M059J (cell line): ENCODE results near the gene C1orf56. TPM values are rescaled to one million over a fixed set of nuclear protein-coding genes. Genes with fewer than 3 reads are reported as not detected.

Experiments used
- DNase-seq: peaks from one replicate; pipeline ENCODE4 v3.0.0-alpha.2; 2012; ENCODE audit warnings: low read depth
- total RNA-seq: library from RNA; depleted of rRNA; stranded (reverse); fragments of >200 nt; shearing (Covaris generic); gene quantifications from 2 replicates; pipeline ENCODE4 v1.2.3, GENCODE V29; 2014; rRNA removed

C1orf56 gene
- 2.3 and 3.6 TPM in 2 replicates for total RNA-seq

GRCh38 chr1:151047591-151047924 is at the start of gene C1orf56:
TSS of gene C1orf56 (plus strand) at chr1:151047751. CDS start at chr1:151047848, 97 bp downstream.
- peak; percentile 78 for DNase-seq

- DNase-seq: no peak
These were observed 49.6 kb upstream of the C1orf56 start for GRCh38 chr1:150997949-150998348.

GRCh38 chr1:150999051-150999674 is 48.4 kb upstream of the C1orf56 start:
- peak; percentile 89 for DNase-seq

GRCh38 chr1:150999926-151000325 is 47.6 kb upstream of the C1orf56 start:
- no peak for DNase-seq

GRCh38 chr1:151000408-151000807 is 47.1 kb upstream of the C1orf56 start:
- no peak for DNase-seq

- DNase-seq: no peak
These were observed 45.9 kb upstream of the C1orf56 start for GRCh38 chr1:151001602-151002001.

GRCh38 chr1:151002051-151002450 is 45.5 kb upstream of the C1orf56 start:
- no peak for DNase-seq

GRCh38 chr1:151002611-151003010 is 44.9 kb upstream of the C1orf56 start:
- no peak for DNase-seq

- no peak for DNase-seq
These were observed 44.4 kb upstream of the C1orf56 start for GRCh38 chr1:151003180-151003579.

- no peak for DNase-seq
These were observed 41.7 kb upstream of the C1orf56 start for GRCh38 chr1:151005729-151006319.

- peak; percentile 92 for DNase-seq
These were observed 41.1 kb upstream of the C1orf56 start, which contains the start of gene MINDY1 for GRCh38 chr1:151006327-151007052. TSS of gene MINDY1 (minus strand) at chr1:151006902. CDS start at chr1:151002617, 4,285 bp downstream.

GRCh38 chr1:151007853-151008243 is 39.7 kb upstream of the C1orf56 start:
- no peak for DNase-seq

GRCh38 chr1:151008244-151009205 is 39.0 kb upstream of the C1orf56 start, which contains the start of gene PRUNE1:
TSS of gene PRUNE1 (plus strand) at chr1:151008449. CDS start at chr1:151008633, 184 bp downstream.
- DNase-seq: peak; percentile 98

- no peak for DNase-seq
These were observed 38.4 kb upstream of the C1orf56 start for GRCh38 chr1:151009206-151009587.

GRCh38 chr1:151009674-151010345 is 37.7 kb upstream of the C1orf56 start:
- DNase-seq: no peak

GRCh38 chr1:151010346-151010726 is 37.2 kb upstream of the C1orf56 start:
- no peak for DNase-seq

GRCh38 chr1:151011154-151011850 is 36.2 kb upstream of the C1orf56 start:
- no peak for DNase-seq

- DNase-seq: no peak
These were observed 34.7 kb upstream of the C1orf56 start for GRCh38 chr1:151012684-151013471.

GRCh38 chr1:151013518-151013917 is 34.0 kb upstream of the C1orf56 start:
- no peak for DNase-seq
